Erythroblast (primary cell): Measurements from ENCODE around the gene ACAP3.

Source experiments
- GATA1 ChIP-seq: IDR thresholded peaks from 2 replicates; pipeline ENCODE4 v1.6.1; 2011; ENCODE audit warnings: low read depth, mild to moderate bottlenecking, control low read depth, low read length, moderate library complexity
- POLR2A ChIP-seq: IDR thresholded peaks from 2 replicates; pipeline ENCODE4 v1.6.1; 2011; ENCODE audit warnings: mild to moderate bottlenecking, low read length

- no peak for TF ChIP-seq POLR2A
- TF ChIP-seq GATA1 = no peak
Measured at GRCh38 chr1:1322418-1322817, 14.7 kb upstream of the ACAP3 start.
